HEK293T (cell line): Measurements from ENCODE around the gene SPRR1A.

Experiments used
- ELF4 ChIP-seq: fragments of 450-650 bp; IDR thresholded peaks from 2 replicates; pipeline ENCODE4 v1.6.1; 2017; ENCODE audit warnings: antibody characterized with exemption
- FOXM1 ChIP-seq: fragments of 450-650 bp; IDR thresholded peaks from 2 replicates; pipeline ENCODE4 v1.6.1; 2017; ENCODE audit warnings: mild to moderate bottlenecking, borderline replicate concordance
- SUZ12 ChIP-seq: fragments of 450-650 bp; IDR thresholded peaks from 2 replicates; pipeline ENCODE4 v1.6.1; 2016; ENCODE audit warnings: mild to moderate bottlenecking
- TF ChIP-seq, protein P1 (sequence below): fragments of 450-650 bp; IDR thresholded peaks from 2 replicates; pipeline ENCODE4 v1.6.1; 2016

DNA sequence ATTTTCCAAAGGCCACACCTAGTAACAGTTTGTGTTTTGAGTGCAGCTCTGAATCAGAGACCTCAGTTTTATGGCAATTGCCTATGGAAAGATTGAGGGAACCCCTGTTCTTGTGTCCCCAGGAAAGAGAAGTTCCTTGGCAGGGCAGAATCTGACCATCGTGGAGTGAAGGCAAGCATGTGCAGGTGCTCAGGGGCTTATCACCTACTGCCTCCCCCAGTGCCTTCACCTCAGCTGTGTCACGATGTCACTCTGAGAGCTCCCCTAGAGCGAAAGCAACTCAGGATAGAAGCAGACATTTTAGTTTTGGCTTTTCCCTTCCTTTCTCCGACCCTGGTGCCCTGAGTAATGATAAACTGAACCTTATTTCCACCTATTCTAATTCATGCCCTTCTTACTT is 1.8 kb upstream of the SPRR1A start:
- no peak for TF ChIP-seq FOXM1
- TF ChIP-seq, protein P1, sequence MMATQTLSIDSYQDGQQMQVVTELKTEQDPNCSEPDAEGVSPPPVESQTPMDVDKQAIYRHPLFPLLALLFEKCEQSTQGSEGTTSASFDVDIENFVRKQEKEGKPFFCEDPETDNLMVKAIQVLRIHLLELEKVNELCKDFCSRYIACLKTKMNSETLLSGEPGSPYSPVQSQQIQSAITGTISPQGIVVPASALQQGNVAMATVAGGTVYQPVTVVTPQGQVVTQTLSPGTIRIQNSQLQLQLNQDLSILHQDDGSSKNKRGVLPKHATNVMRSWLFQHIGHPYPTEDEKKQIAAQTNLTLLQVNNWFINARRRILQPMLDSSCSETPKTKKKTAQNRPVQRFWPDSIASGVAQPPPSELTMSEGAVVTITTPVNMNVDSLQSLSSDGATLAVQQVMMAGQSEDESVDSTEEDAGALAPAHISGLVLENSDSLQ = no peak
- no peak for TF ChIP-seq ELF4
- TF ChIP-seq SUZ12 = no peak
